Measurements from ENCODE around the gene MYO1D. TPM values are rescaled to one million over a fixed set of nuclear protein-coding genes. Genes with fewer than 3 reads are reported as not detected.

MYO1D gene
- total RNA-seq, 1 experiment from 2014 or later: 2.3 TPM

DNA sequence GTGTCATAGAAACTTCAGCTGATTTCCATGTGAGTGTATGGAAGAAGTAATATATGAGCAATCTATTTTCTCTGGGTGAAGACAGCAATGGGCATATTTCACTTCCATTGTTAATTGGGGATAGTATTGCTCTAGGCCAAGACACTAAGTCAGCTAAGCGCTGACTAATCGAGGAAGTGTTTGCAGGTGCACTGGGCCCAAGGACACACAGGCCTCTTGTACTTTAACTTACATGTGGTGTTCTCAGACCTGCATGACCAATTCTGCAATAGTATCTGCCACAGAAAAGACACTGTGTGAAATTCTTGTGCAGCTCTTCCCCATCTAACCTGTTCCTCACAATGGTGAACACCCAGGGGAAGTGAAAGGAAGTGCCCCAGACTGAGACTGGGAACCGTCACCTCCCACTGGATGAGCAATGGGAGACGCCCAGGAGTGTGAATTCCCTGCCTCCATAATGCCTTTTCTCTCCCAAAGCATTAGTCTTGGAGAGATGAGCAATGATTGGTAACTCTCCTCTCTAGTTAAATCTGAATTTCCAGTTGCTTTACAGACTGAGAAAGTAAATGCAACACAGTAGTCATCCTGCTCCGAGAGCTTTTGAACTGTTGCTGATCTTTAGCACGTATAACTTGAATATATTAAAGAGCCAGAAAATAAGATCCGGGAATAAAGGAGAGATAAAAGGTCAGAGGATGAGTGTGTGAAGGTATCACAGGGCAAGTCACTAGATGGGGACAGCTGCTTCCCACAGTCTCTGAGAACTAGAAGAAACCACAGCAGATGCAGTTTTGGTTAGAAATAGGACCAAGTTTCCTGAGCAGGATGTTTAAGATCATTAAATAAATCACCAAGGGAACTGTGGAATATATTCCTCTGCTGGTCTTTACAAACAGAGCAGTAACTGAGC is 307.5 kb downstream of the MYO1D start:
- H3K36me3 ChIP-seq: no peaks in the 10 kb centered on the region
- H3K9me3 ChIP-seq (replicated peaks): no peaks in the 10 kb centered on the region
- peaks cover 16% of the 10 kb centered on the region for H3K4me1 ChIP-seq
- peak in 1 of 2 experiments; percentile 33 for DNase-seq
- H3K27me3 ChIP-seq: no peaks in the 10 kb centered on the region
- H3K27ac ChIP-seq: no peak overlapping the region; the same call in 1 of the 2 replicates
- no peak overlapping the region for H3K4me3 ChIP-seq

DNA sequence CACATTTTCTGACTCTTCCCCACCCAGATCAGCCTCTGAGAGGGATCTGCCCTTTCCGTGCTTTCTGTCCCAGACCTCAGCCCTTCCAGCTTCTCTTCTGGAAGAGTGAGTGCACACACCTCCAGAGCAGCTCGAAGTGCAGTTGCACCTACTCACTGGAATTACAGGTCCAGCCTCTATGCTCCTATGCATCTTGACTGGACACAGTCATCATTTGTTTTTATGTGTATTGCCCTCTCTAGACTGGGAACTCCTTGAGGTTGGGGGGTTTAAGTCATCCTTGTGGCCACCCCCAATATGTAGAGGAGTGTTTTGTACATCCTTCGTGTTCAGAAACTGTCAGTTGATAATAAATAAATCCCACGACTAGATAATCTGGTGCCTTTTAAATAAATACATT is 308.2 kb downstream of the MYO1D start:
- H3K4me3 ChIP-seq: no peak overlapping the region
- H3K9me3 ChIP-seq (replicated peaks): no peaks in the 10 kb centered on the region
- no peak overlapping the region for H3K27ac ChIP-seq
- peaks cover 16% of the 10 kb centered on the region for H3K4me1 ChIP-seq
- H3K36me3 ChIP-seq: no peaks in the 10 kb centered on the region
- H3K27me3 ChIP-seq: no peaks in the 10 kb centered on the region
- DNase-seq: no peak

DNA sequence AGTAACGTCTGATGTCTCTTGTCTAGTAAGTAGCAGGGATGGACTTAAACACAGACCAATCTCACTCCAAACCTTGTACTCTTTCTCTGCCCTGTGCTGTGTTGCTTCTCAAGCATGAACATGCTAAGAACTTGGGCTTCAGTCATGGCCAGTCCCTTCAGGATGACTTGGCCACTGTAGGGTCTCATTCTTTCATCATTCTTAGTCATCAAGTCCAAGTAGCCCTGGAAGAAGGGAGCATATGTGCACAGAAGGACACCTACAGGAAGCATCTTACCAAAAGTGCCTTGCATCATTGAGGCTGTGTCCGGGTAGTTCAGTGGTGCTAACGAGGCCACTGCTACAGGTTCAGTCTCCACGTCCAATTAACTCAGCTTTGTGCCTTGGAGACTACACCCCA is 309.4 kb downstream of the MYO1D start:
- DNase-seq: no peak
- no peaks in the 10 kb centered on the region for H3K27me3 ChIP-seq
- H3K27ac ChIP-seq: no peak overlapping the region

DNA sequence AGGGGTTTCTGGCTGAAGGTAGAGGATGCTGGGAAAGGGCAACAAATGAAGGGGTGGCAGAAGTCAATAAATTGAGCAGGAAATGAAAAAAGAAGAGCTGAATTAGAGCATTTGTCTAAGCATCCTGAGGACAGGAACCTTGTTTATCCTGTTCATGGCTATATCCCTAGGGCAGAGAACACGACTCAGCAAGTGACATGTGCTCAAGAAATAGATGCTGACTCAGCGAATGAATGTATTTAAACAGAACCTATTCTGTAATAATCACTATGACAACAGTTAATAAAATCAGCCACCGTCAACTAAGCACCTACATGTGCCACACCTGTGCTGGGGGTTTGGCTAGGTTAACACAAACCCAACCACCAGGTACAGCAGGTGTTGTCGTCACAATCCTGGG is 309.8 kb downstream of the MYO1D start:
- H3K36me3 ChIP-seq: no peaks in the 10 kb centered on the region
- no peaks in the 10 kb centered on the region for H3K9me3 ChIP-seq (replicated peaks)
- H3K27ac ChIP-seq: no peak overlapping the region
- H3K4me3 ChIP-seq: no peak overlapping the region
- H3K4me1 ChIP-seq: peaks cover 16% of the 10 kb centered on the region
- no peaks in the 10 kb centered on the region for H3K27me3 ChIP-seq
- DNase-seq: no peak

More for the DNA sequence above, 309.4 kb downstream of the MYO1D start:
- H3K36me3 ChIP-seq: no peaks in the 10 kb centered on the region
- peaks cover 16% of the 10 kb centered on the region for H3K4me1 ChIP-seq
- H3K4me3 ChIP-seq: no peak overlapping the region
- no peaks in the 10 kb centered on the region for H3K9me3 ChIP-seq (replicated peaks)

DNA sequence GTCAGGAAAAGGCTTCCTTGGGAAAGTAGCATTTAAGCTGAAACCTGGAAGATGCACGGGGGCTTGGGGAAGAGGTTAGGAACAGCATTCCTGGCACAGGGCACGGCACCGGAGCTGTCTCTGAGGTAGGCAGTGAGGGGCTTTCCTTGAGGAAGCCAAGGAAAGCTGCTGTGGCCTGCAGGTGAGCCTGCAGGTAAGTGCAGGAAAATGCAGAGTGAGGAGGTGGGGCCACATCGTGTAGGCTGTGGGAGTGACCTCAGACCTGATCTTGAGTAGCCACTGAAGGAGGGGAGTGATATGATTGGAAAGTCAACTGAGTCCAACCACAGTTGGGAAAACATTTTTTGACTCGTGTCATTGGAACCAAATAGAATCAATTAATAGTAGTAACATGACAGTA is 310.6 kb downstream of the MYO1D start:
- Histone ChIP-seq H3K36me3 (no peaks in the 10 kb centered on the region), H3K27ac (no peak overlapping the region), H3K27me3 (no peaks in the 10 kb centered on the region), H3K9me3 (replicated peaks) (no peaks in the 10 kb centered on the region), H3K4me3 (no peak overlapping the region), H3K4me1 (peaks cover 16% of the 10 kb centered on the region)
- DNase-seq: no peak

DNA sequence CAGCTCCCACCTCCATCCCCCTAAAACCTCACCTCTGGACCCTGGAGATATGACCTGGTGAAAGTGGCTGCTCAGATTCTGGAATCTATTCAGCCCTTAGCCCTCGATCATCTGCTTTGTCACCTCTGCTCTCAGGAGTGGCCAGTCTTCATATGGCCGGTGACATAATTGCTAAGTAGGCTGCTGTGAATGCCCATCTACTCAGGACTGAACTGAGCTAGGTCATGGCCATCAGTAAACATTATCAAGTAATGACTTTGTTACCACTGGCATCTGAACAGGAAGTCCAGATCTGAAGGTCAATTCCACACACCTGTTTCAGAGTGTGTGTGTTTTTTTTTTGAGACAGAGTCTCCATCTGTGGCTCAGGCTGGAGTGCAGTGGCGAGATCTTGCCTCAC is 311.5 kb downstream of the MYO1D start:
- Histone ChIP-seq H3K9me3 (replicated peaks) (no peaks in the 10 kb centered on the region), H3K27me3 (no peaks in the 10 kb centered on the region), H3K27ac (no peak overlapping the region), H3K4me3 (no peak overlapping the region), H3K4me1 (peaks cover 10% of the 10 kb centered on the region; the same call in 1 of the 2 replicates), H3K36me3 (no peaks in the 10 kb centered on the region)
- no peak for DNase-seq

DNA sequence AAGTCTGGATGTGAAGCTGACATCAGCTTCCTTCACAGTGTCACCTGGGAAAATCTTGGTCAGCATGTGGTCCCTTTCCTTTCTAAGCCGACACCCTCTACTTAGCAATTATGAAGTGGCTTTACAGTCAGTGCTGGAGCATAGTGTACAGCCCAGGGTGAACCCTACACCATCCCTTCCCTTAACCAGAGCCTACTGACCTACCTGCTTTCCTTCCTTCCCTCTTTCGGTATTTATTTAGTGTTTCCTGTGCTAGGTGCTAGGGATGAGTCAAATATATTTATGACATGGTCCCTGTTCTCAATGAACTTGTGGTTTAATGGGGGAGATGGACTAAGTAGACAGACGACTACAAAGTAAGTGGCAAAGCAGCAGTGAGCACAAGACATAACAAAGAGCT is 312.6 kb downstream of the MYO1D start:
- no peak for DNase-seq
- Histone ChIP-seq H3K36me3 (no peaks in the 10 kb centered on the region), H3K9me3 (replicated peaks) (no peaks in the 10 kb centered on the region), H3K4me1 (no peaks in the 10 kb centered on the region; the same call in 1 of the 2 replicates), H3K27ac (no peak overlapping the region), H3K27me3 (no peaks in the 10 kb centered on the region), H3K4me3 (no peak overlapping the region)

DNA sequence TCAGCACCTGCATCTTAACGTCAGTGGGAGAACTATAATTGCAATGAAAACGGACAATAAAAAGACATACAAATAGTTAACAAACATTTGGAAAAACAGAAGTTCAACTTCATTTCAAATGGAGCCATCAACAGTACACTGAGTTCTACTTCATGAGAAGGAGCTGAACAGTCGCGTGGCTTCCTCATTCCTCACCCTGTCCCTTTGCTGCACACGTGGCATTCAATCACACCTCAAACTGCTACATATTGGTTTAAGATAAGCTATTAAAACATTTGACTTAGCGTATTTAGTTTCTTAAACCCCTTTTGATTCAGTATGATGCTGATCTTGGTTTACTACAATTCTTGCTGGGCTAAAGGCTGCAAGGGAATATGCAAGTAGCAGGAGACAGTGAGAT is 313.3 kb downstream of the MYO1D start:
- Histone ChIP-seq H3K27me3 (no peaks in the 10 kb centered on the region), H3K27ac (no peak overlapping the region), H3K4me3 (no peak overlapping the region), H3K36me3 (no peaks in the 10 kb centered on the region), H3K4me1 (no peaks in the 10 kb centered on the region), H3K9me3 (replicated peaks) (no peaks in the 10 kb centered on the region)
- no peak for DNase-seq

DNA sequence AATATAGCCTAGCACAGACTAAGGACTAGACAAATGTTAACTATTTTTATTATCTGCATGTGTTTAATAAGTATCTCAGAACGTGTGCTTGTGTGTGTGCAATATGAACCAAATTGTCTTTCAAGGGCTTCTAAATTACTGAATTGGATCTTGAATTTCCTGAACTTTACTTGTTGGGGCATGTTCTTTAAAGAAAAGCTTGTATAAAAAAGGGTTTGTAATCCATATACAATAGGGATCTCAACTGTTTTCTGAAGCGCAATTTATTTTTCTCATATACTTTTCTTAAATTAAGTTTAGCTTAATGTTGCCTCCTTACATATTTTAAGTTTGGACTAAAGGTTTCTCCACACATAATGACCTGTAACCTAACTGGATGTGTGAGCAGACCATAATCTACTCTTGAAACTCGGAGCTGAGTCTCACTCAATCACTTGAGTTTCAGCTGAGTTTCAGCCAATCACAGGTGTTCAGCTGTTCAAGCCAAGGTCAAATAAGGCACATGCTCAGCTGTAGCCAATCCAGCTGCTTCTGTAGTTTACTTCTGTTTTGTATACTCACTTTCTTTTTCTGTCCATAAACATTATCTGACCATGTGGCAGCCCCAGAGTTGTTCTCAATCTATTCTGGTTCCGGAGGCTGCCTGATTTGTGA is 317.8 kb downstream of the MYO1D start:
- DNase-seq: peak in 1 of 2 experiments; percentile 28
- Histone ChIP-seq H3K9me3 (replicated peaks) (no peaks in the 10 kb centered on the region), H3K36me3 (no peaks in the 10 kb centered on the region), H3K27me3 (no peaks in the 10 kb centered on the region), H3K27ac (no peak overlapping the region), H3K4me3 (no peak overlapping the region), H3K4me1 (no peaks in the 10 kb centered on the region)

DNA sequence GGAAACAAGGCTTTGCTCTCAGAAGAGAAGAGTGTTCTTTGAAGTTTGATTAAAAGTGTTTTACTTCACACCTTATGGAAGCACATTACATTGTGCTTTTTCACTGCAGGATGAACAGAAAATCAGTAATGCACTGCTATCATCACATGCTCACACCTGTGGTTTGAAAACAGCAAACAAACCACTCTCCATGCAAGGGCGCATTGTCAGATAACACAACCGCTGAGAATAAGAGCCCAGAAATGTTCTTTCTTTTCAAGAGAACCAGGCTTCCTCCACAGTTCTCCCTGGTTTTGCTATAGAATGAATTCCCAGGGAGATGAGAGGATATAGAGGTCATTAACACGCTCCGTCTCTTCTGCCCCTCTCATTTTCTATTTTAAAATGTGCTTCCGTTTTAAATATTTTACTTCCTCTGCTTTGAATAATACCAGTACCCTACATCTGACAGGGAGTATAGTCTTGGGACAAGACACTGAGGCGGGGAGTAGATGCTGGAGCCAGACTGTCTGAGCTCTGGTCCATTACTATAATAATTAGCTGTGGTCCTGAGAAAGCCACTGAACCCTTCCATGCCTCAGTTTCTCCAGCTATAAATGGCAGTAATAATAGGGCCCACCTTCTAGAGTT is 318.5 kb downstream of the MYO1D start:
- no peaks in the 10 kb centered on the region for H3K36me3 ChIP-seq
- no peak for DNase-seq
- no peak overlapping the region for H3K27ac ChIP-seq
- H3K4me3 ChIP-seq: no peak overlapping the region
- no peaks in the 10 kb centered on the region for H3K4me1 ChIP-seq
- no peaks in the 10 kb centered on the region for H3K27me3 ChIP-seq
- H3K9me3 ChIP-seq (replicated peaks): no peaks in the 10 kb centered on the region

DNA sequence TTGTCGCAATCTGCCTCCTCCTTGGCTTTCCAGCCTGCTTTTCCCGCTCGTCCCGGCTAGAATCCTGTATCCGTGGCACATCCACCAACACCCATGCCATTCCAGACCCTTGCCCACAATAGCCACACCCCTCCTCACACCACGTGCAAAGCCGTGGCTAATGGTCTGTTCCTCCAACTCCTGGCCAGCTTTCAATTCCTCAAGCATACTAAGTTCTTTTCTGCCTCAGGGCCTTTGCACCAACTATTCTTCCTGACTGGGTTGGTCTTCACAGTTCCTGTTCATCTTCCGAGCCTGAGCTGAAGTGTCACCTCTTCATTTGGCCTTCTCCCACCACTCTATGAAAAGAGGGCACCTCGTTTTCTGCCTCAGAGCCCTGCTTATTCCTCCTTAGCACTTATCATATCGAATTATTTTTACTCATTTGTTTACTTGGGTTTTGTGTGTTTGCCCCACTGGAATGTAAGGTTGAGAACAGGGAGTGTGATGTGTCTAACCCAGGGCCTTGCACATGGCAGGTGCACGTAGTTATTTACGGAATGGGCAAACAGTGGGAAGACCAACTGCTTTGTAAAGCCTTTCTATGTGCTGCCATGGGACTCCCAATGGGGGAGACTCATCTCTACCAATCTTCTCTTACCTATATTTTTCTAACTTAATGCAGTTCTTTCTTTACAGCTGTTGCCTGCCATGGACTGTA is 321.2 kb downstream of the MYO1D start:
- no peaks in the 10 kb centered on the region for H3K4me1 ChIP-seq
- DNase-seq: no peak
- H3K9me3 ChIP-seq (replicated peaks): no peaks in the 10 kb centered on the region
- no peak overlapping the region for H3K27ac ChIP-seq
- H3K4me3 ChIP-seq: no peak overlapping the region
- H3K27me3 ChIP-seq: no peaks in the 10 kb centered on the region
- H3K36me3 ChIP-seq: no peaks in the 10 kb centered on the region

DNA sequence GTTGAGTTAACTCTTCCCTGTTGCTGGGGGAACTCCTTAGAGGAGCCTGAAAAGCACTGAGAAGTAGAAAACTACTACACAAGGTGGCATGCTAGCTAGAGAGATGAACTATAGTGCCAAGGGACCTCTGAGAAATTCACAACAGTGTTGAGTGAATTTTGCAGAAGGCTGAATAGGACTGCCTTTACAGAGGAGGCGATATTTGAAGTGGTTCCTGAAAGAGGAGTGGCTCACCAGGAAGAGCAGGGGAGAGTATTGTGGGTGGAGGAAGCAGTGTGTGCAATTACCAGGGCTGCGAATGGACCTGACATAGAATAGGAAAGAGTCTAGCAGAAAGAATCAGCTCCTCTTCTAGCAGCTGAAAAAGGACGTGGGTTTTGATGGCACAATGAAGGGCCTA is 323.8 kb downstream of the MYO1D start:
- no peak for DNase-seq
- no peaks in the 10 kb centered on the region for H3K27me3 ChIP-seq
- H3K36me3 ChIP-seq: no peaks in the 10 kb centered on the region
- no peak overlapping the region for H3K27ac ChIP-seq
- no peaks in the 10 kb centered on the region for H3K9me3 ChIP-seq (replicated peaks)
- no peaks in the 10 kb centered on the region for H3K4me1 ChIP-seq
- no peak overlapping the region for H3K4me3 ChIP-seq

DNA sequence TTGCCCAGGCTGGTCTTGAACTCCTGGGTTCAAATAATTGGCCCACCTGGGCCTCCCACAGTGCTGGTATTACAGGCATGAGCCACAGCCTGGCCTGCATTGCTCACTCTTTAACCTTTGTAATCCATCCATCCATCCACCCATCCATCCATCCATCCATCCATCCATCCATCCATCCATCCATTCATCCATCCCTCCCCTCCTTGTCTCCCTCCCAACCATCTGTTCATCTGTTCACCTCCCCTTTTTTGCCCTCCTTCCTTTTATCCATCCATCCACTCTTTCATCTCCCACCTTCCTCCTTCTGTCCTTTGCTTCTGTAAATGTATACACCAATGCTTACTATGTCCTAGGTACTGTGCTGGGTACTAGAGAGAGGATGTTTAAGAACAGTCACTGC is 324.6 kb downstream of the MYO1D start:
- DNase-seq: no peak
- no peak overlapping the region for H3K4me3 ChIP-seq
- no peaks in the 10 kb centered on the region for H3K36me3 ChIP-seq
- H3K4me1 ChIP-seq: no peaks in the 10 kb centered on the region
- no peaks in the 10 kb centered on the region for H3K27me3 ChIP-seq
- no peak overlapping the region for H3K27ac ChIP-seq
- H3K9me3 ChIP-seq (replicated peaks): no peaks in the 10 kb centered on the region

DNA sequence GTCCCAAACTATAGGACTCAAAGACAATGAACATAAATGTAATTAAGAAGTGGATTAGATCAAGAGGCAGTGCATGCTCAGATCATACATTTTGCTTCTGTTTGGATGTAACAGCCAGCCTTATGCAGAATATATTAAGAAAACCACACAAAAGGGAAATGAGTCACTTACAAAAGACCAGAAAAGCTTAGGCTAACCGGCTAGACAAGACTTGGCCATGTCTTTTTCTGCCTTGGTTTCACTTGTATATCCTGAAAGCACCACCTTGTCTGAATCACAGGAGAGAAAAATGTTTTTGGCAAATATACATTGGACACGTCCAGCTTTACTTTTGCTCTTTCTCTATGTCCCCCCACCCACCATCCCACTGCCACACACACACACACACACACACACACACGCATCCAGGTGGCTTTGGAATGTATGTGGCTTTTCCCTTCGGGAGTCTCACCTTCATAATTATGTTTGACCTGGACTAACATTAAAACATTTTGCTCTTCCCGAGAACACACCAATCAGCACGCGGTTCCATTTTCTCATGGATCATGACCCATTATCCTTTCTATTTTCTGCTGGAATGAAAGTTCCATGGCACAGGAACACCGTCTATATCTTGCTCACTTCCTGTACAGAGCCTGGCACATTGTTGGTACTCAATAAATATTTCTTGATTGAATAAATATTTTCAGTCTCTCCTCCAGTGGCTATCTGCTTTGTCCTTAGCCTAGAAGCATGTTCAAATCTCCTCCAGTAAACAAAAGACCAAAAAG is 325.6 kb downstream of the MYO1D start:
- no peak overlapping the region for H3K4me3 ChIP-seq
- no peaks in the 10 kb centered on the region for H3K36me3 ChIP-seq
- no peak for DNase-seq
- no peak overlapping the region for H3K27ac ChIP-seq
- no peaks in the 10 kb centered on the region for H3K9me3 ChIP-seq (replicated peaks)
- no peaks in the 10 kb centered on the region for H3K4me1 ChIP-seq
- H3K27me3 ChIP-seq: no peaks in the 10 kb centered on the region

Measured in SJCRH30 (cell line).